TTC549 (cell line): ENCODE measurements around the gene DYNLRB2.

Experiments
- FAIRE-seq: peaks from 2 replicates; lab custom pipeline; 2012; peaks lifted over from hg19 to GRCh38; lab: Jason Lieb, UNC

DYNLRB2 gene

DNA sequence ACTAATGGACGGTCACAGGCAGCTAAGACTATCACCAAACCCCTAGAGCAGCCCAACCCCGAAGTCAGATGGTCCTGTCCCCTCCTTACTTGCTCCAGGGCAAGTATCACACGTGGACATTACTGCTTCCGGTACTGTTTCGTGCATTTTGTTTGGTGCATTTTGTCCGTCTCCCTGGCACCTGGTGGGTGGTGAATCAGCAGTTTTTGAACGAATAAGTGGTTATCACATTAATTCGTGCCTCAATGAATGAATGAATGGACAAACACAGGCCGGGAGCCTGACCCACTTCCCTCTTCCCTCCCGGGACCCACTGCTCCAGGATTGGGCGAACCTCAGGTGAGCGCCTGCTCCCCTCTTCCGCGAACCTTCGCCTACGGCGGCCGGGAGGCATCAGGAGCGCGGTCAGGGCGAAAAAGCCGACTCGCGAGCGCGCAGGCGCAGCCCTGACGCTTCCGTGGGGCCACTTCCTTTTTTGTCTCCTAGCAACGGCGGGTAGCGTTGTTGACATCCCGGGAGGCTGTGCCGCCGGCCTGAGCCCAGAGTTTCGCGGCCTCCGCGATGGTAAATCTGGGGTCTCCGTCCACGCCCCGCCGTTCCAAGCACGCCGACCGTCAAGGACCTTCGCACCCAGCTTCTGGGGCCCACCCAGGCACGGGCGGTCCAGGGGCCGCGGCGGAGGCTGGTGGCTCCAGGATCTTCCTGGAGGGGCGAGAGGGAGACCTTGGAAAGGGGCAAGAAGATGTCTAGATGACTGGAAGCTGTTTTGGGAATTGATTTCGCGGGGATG lies at the start of gene DYNLRB2:
DYNLRB2 (plus strand) TSS at position 478 of the 790 bp plus-strand sequence; CDS start at position 562, 84 bp downstream.
- FAIRE-seq = no peak

DNA sequence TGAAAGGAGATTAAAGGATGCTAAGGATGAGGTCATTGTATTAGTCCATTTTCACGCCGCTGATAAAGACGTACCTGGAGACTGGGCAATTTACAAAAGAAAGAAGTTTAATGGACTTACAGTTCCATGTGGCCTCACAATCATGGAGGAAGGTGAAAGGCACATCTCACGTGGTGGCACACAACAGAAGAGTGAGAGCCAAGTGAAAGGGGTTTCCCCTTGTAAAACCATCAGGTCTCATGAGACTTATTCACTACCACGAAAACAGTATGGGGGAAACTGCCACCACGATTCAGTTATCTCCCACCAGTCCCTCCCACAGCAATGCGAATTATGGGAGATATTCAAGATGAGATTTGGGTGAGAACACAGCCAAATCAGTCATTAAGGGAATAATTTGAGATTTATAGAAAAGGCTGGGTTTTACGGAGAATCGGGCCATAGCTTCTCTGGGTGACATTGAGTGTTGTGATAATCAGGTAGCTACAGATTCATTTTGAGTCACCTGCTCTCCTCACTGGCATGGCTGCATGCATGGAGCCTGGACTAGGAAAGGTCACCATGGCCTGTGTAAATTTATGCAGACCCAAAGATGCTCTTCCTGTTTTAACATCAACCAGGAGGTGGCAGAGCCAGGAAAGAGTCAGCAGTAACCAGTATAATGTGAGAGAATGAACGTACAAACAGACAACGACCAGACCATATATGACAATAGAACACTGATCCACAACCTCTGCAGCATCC lies 40.5 kb upstream of the DYNLRB2 start:
- no peak for FAIRE-seq

DNA sequence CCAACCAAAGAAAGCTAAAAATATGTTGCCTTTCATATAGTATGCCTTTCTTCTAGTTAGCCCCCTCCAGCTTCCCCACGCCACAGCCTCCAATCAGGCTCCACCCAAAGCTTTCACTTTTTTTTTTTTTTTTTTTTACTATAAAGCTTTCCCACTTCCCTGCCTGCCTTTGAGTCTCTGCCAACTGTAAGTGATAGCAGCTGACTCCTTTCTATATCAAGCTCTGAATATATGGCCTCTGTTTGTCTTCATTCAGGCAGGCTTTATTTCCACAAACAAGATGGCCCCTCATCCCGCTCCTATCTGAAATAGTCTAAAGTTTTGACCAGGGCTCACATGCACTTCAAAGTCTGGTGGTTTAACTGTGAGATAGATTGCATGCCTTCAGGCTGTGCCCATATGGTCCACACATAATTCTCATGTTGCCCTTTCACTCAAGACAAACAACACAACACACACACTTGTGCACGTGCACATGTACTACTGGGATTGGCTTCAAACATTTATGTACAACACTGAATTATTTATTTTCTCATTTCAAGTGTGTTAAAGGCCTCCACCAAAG lies 39.8 kb upstream of the DYNLRB2 start:
- no peak for FAIRE-seq

DNA sequence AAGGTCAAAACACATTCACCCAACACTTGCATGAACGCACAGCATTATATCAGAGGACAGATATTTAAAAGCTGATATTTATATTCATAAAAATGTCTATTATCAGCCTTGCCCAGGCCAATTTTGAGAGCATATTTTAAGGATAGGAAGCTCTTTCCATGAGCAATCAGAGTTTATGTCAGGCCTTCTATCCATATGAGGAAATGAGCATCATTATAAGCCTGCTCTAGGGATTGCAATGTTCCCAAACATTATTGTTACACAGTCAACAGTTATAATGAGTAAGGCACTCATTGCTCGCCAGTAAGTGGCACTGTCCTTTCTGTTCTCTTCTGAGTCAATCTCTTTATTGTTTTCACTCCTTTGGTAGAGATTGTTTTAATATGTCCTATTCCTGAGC lies 37.7 kb upstream of the DYNLRB2 start:
- FAIRE-seq = no peak

DNA sequence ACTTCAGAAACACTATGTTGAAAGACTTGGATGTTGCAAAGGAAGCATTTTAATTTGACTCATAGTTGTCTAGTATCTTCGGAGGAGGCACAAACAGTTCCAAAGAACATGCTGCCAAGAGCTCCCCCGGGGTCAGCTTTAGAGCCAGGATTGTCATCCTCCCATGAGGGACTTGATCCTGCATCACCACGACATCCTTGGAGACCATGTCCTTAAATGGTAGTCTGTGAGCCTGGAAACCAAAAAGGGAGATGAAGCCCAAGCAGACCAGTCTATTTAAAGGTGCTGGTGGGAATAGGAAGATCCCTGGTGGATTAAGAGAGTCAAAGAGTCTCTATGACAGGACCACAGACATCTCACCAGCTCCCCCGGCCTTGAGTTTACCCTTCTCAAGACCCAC lies 33.3 kb upstream of the DYNLRB2 start:
- no peak for FAIRE-seq

DNA sequence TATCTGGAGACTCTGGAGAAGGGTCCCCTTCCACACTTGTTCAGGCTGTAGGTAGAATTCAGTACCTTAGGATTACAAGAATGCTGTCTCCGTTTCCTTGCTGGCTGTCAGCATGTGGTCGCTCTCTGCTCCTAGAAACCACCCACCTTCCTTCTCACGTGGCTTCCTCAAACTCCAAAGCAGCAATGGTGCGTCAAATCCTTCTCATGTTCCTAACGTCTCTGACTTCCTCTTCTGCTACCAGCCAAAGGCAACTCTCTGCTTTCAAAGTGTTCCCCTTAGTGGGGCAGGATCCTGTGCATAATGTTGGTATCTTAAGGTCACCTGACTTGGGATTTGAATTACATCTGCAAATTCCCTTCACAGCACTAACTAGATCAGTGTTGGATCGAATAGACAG lies 30.9 kb upstream of the DYNLRB2 start:
- FAIRE-seq = no peak

DNA sequence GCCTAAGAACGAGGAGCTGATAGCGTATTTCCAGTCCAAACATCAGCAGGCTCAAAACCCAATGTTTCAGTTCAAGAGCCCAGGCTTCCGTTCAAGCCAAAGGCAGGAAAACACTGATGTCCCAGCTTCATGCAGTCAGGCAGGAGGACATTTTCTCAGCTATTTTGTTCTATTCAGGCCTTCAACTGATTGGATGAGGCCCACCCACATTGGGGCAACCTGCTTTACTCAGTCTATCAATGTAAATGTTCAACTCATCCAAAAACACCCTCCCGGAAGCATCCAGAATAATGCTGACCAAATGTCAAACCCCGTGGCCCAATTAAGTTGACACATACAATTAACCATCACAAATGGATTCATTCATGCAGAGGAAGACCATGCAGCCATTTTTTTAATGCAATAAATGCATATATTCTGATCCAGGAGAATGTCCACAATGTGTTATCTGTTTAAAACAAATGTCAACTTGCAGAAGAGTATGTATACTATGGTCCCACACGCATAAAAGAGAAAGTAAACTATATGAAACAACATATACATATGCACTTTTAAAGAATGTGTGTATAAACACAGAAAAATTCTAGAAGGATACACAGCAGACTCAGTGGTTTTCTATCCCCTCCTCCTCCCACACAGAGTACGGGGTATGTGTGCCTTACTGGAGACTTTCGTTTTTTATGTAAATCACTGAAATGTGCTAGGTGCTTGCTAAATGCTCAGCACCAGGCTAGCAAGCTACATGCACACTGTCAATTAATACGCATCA lies 28.8 kb upstream of the DYNLRB2 start:
- no peak for FAIRE-seq

DNA sequence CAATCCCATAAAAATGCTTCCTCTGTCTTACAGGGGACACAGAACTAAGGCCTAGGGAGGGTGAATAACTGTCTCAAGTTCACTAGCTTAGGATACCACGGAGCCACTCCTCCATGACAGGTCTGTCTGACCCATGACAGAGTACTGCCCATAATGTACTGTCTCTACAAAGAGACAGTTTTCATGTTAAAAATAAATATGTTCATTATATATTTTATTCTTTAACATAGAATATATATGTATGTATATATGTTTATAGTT lies 28.3 kb upstream of the DYNLRB2 start:
- FAIRE-seq = no peak

DNA sequence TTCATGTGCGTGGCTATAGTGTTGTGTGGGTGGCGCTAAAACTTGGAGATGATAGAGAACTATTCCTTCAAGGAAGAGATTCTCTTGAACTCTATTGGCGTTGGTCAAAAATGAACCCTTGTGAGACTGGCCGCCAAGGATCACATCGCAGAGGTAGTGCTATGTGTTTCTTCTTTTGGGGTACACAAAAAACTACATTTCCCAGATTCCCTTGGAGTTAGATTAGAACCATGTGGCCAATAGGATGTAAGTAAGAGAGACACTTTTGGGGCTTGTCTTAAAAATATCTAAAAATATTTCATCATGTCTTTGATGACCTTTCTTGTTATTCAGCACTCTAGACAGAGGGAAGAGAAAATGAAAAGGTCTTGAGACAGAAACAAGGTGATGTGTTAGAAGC lies 25.4 kb upstream of the DYNLRB2 start:
- no peak for FAIRE-seq

DNA sequence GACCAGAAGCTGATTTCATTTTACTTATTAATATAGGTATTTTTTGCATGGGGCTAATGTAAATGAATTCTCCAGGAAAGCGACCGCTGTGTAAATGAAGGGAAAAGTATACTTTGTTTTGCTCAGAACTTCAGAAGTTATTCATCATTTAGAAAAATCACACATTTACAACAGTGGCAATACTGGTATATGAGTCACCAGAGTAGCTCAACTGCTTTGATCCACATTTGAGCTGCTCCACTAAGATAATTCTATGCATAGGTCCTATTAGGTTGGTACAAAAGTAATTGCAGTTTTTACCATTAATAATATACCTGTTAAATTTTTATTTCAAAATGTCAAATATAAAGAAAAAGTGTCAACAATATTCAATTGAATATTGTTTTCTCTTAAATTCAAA lies 22.9 kb upstream of the DYNLRB2 start:
- no peak for FAIRE-seq

DNA sequence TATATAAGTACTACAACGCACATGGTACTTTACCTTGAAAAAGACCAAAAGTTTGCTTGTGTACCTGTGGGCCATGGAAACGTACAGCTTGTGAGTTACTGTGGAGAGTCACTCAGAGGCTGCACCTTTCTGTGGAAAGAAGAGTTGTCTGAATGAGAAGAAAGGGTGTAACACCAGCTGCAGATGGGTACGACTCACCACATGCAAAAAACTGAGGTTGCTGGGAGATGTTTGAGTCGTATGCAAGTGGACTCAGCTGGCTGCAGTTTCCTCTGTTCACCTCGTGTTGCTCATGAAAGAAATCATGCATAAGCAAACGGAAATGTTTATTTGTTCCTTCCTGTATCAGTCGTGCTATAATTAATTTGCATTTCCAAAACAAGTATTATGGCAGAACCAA lies 22.4 kb upstream of the DYNLRB2 start:
- FAIRE-seq = no peak

DNA sequence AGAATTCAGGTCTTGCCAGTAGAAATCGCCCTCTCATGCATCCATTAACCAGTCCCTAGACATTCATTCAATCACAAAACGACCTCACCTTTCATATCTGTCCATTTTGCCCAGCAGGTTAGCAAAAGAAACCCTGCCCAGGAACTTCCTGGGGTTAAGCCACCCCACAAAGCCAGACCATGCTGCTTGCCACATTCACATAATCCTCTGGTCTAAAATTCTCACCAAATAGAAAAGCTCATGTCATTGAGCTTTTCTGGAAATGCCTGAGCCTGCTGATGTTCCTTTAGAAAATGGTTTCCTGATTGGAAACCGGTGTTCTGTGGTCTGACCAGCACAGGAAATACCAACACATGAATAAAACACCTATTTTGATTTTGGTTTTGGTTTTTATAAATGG lies 21.6 kb upstream of the DYNLRB2 start:
- FAIRE-seq = no peak

DNA sequence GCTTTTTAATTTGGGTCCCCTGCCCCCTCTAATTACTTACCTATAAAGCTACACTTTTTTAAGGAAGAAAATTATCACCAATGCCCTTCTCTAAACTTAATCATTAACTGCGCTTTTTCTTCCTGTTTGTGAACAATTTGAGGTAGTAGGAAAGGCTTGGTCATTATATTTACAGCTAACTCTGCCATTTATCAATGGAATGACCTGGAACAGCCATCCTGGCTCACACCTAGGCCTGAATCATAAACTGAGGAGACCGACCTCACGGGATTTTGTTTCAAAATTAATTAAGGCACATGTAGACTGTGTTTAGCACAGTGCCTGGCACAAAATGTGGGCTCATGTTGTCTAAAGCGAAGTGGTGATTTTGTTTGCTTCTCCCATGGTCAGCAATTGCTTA lies 15.4 kb upstream of the DYNLRB2 start:
- FAIRE-seq = no peak

DNA sequence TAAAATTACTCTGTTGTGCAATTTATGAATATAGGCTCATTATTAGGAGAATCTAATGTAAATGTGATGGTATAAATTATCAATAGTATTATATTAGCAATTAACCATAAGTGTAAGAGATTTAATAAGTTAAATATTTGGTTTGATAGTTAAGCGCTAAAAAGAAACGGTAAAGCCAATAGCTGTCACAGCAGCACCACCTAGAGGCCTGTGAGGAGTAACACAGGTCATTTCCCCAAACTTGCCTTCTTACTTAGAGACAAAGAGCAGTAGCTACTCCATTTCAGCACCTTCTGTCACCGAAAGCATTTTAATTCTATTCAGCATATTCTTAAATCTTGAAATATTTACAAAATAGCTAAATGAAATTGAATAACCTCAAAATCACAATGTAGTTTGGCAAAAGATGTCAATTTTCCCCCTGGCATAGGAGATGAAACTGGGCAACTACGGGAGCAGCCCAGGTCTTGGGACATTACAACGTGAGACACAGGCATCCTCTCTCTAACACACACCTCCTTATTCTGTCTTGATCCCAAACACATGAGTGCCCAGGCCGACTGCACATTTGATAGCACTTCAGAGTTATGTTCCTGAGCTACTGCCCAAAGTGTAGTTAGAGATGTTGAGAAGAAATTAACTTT lies 14.3 kb upstream of the DYNLRB2 start:
- FAIRE-seq = peak; percentile 62

DNA sequence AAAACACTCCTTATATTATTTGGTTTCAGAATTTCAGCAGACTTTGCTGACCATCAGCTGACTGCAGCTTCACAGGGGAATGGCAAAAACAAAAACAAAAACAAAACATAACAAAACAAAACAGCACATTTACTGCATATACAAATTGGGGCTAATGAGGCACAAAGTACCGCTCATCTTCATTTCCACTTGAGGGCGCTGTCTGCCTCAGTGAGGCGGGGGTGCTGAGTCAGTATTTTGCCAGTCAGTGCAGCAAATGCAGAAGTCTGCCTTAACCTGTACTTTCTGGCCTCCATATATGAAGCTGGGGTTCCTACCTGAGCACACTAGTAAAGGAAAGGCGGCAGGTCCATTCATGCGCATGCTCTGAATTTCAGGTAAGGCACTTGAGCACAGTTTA lies 13.5 kb upstream of the DYNLRB2 start:
- FAIRE-seq = no peak

DNA sequence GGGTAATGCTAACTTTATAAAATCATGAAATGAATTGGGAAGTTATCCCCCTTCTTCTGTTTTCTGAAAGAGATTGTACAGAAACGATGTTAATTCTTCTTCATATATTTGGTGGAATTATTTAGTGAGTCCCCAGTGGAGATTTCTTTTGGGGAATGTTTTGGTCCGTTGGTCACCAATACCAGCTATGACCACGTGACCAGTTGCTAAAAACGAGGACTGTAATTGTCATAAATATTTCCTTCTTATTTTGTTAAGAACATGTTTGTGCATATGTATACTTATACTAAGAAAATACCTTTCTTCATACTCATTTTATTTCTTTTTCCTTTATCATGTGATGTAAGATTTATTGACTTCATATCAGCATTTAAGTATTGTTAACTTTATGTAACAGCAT lies 10.3 kb upstream of the DYNLRB2 start:
- FAIRE-seq = no peak

DNA sequence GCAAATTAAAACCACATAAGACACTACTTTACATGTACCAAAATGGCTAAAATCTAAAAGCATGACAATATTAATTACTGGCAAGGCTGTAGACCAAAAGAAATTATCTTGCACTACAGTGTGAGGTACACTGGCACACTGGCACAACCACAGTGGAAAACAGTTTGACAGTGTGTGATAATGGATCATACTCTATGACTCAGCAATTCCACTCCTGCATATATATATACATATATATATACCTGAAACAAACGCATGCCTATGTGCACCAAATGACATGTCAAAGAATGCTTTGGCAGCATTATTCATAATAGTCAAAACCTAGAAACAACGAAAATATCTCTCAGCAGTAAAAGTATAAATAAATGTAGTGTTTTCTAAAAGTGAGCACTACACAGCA lies 4.6 kb upstream of the DYNLRB2 start:
- FAIRE-seq = no peak

DNA sequence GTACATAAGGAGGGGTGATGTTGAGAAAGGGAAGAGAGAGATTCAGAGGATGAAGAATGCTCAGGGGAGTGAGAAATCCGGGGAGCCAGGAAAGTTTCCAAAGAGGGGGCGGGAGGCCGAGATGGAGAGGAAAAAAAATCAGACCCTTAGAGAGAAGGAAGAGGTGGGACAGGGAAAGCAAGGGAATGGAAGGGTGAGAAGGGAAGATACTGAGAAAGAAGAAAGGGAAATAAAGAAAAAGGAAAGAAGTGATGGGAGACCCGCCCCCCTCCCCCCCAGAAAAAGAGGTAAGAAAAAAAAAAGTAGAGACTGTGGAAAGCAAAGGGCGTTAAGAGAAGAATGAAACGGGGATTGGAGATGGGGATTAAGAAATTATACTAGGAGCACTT lies 507 bp downstream of the DYNLRB2 start:
- no peak for FAIRE-seq

DNA sequence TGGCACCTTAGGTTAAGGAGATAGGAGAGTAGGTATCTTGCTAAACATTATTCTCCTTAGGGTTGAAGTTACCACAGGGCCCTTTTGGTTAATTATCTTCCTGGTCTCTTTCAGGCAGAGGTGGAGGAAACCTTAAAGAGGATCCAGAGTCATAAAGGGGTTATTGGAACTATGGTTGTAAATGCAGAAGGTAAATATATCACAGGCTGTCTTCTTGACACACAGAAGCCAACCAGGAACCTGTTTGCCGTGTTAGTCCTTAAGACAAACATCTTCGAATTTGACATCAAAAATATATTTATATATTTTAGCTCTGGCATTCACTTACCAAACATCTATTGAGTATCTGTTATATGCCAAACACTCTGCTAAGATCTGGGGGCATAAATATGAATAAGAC lies 2.4 kb downstream of the DYNLRB2 start:
- no peak for FAIRE-seq

DNA sequence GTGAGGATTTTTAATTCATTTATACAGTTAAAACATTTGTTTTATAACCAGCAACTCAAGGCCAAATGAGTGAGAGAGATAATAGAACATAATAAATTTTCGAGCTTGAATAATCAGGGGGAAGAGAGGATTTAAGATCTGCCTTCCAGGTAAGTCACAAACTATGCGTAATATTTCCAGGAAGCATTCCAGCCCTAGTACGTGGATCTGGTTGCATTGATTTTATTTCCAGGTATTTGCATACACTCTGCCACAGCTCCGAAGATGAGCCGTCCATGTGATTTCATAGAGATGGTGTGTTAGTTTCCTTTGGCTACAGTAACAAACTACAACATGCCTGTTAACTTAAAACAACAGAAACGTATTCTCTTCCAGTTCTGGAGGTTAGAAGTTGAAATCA lies 3.5 kb downstream of the DYNLRB2 start:
- FAIRE-seq = no peak

DNA sequence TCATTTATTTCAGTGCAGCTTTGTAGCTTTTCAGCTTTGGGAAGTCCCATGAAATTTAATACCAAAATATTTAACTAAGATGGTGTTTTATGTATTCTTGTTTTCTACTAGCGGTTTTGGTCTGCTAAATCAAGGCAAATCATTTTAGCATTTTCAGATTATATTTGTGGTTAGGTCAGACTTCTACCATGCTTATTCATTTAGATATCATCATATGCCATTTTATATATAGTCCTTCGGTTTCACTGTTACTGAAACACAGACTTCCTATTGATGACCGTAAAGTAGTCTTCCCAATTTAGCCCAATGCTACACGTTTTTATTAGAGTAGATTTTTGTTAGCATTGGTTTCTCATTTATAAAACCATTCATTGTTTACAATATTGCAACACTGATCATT lies 5.5 kb downstream of the DYNLRB2 start:
- no peak for FAIRE-seq

DNA sequence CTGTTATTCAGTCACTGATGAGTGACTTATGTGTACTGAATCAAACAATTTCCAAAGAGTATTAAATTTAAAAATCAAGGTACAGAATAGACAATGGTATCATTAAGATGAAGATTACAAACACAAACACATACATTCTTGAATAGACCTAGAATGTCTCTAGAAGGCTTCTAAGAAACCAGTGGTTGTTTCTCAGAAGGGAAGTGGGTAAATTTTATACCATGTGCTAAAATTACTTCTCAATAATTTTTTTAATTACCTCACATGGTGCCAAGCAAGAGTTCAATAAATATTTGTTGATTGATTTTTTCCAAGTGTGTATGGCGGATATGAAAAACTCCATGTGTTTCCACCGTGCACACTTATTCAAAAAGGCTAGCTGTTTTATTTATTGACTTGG lies 6.4 kb downstream of the DYNLRB2 start:
- FAIRE-seq = no peak

DNA sequence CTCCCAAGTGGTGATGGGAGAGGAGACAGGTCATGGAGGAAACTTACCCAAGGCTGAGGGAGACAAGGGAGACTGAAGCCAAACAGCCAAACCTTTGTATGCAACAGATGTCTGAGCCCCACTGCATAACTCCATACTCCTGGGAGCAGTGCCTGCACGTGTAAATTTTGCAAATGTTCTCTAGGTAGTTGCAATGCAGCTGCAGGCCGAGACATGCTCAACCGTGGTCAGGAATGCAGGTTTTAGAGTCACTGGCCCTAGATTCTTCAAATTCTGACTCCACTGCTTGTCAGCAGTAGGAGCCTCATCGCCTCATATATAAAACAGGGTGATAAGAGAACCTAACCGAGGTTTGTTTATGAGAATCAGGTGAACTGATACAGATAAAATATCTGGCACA lies 11.5 kb downstream of the DYNLRB2 start:
- no peak for FAIRE-seq
